ENCODE data around the gene DAG1.

The DAG1 gene

GRCh38 chr3:49563766-49564165, 93.7 kb downstream of the DAG1 start:
- Histone ChIP-seq H3K4me3 (ENCODE audit: low read depth in 1 of 2, low read length in 2 of 2) (no peak overlapping the region), H3K4me1 (ENCODE audit: control insufficient read depth in 1 of 2, insufficient read depth in 2 of 2, low read length in 2 of 2) (no peaks in the 10 kb centered on the region), H3K36me3 (ENCODE audit: control insufficient read depth in 1 of 2, insufficient read depth in 2 of 2, low read length in 2 of 2) (no peaks in the 10 kb centered on the region), H3K9me3 (ENCODE audit: control insufficient read depth in 1 of 2, low read length in 2 of 2) (no peaks in the 10 kb centered on the region), H3K27ac (ENCODE audit: low read length) (no peak overlapping the region), H3K27me3 (ENCODE audit: low read depth, low read length) (no peaks in the 10 kb centered on the region)

DNA sequence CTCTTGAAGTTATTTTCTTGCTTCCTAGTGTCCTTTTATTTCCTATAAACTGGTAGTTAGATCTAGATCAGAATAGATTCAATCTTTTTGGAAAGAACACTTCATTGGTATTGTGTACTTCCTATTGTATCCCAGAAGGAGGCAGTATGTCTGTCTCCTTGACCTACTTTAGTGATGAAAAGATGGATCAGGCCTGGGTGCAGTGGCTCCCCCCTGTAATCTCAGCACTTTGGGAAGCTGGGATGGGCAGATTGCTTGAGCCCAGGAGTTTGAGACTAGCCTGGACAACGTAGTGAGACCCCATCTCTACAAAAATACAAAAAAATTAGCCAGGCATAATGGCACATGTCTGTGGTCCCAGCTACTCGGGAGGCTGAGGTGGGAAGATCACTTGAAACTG, 96.2 kb downstream of the DAG1 start:
- no peaks in the 10 kb centered on the region for H3K36me3 ChIP-seq (ENCODE audit: control insufficient read depth in 1 of 2, insufficient read depth in 2 of 2, low read length in 2 of 2)
- H3K4me1 ChIP-seq (ENCODE audit: control insufficient read depth in 1 of 2, insufficient read depth in 2 of 2, low read length in 2 of 2), result no peaks in the 10 kb centered on the region
- H3K27me3 ChIP-seq (ENCODE audit: low read depth, low read length), result no peaks in the 10 kb centered on the region
- no peak overlapping the region for H3K27ac ChIP-seq (ENCODE audit: low read length)
- H3K4me3 ChIP-seq (ENCODE audit: low read depth in 1 of 2, low read length in 2 of 2), result no peak overlapping the region
- H3K9me3 ChIP-seq (ENCODE audit: control insufficient read depth in 1 of 2, low read length in 2 of 2), result no peaks in the 10 kb centered on the region

- no peak overlapping the region for H3K4me3 ChIP-seq (ENCODE audit: low read depth in 1 of 2, low read length in 2 of 2)
- H3K36me3 ChIP-seq (ENCODE audit: control insufficient read depth in 1 of 2, insufficient read depth in 2 of 2, low read length in 2 of 2), result no peaks in the 10 kb centered on the region
- no peak overlapping the region for H3K27ac ChIP-seq (ENCODE audit: low read length)
These were observed 97.3 kb downstream of the DAG1 start for GRCh38 chr3:49567406-49567805.

GRCh38 chr3:49568965-49569364, 98.9 kb downstream of the DAG1 start:
- H3K27me3 ChIP-seq (ENCODE audit: low read depth, low read length), result no peaks in the 10 kb centered on the region
- H3K36me3 ChIP-seq (ENCODE audit: control insufficient read depth in 1 of 2, insufficient read depth in 2 of 2, low read length in 2 of 2), result no peaks in the 10 kb centered on the region
- no peaks in the 10 kb centered on the region for H3K4me1 ChIP-seq (ENCODE audit: control insufficient read depth in 1 of 2, insufficient read depth in 2 of 2, low read length in 2 of 2)
- no peak overlapping the region for H3K4me3 ChIP-seq (ENCODE audit: low read depth in 1 of 2, low read length in 2 of 2)
- no peak overlapping the region for H3K27ac ChIP-seq (ENCODE audit: low read length)
- H3K9me3 ChIP-seq (ENCODE audit: control insufficient read depth in 1 of 2, low read length in 2 of 2), result no peaks in the 10 kb centered on the region

More at GRCh38 chr3:49567406-49567805, 97.3 kb downstream of the DAG1 start:
- H3K4me1 ChIP-seq (ENCODE audit: control insufficient read depth in 1 of 2, insufficient read depth in 2 of 2, low read length in 2 of 2), result no peaks in the 10 kb centered on the region
- no peaks in the 10 kb centered on the region for H3K9me3 ChIP-seq (ENCODE audit: control insufficient read depth in 1 of 2, low read length in 2 of 2)
- no peaks in the 10 kb centered on the region for H3K27me3 ChIP-seq (ENCODE audit: low read depth, low read length)

DNA sequence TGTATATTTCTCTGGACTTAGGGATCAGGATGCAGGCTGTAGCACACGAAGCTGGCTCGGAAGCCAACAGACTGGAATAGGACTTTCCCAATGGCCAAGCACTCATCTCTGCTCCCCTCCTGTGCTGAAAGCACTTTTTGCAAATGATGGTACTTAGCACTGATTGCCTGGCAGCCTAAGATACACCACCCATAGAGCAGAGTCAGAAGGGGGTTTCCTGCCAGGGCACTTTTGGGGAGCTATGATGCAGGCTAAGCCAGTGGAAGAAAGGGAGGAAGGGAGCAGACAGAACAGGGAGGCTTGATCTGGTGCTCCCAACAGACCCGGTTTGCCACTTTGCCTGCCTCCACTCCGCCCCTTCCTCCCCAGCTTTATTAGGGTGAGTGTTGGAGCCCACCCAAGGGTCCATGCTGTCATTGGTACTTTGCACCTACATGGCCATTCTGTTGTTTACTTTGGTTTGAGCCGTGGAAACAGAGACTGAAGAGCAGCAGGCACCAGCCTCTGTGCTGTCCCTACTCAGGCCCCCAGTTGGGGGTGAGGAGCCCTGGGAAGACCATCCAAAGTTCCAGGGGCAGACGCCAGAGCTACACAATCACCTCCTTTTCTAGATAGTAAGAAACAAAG, 100.1 kb downstream of the DAG1 start:
- Histone ChIP-seq H3K4me3 (ENCODE audit: low read depth in 1 of 2, low read length in 2 of 2) (no peak overlapping the region), H3K27ac (ENCODE audit: low read length) (no peak overlapping the region), H3K9me3 (ENCODE audit: control insufficient read depth in 1 of 2, low read length in 2 of 2) (no peaks in the 10 kb centered on the region), H3K27me3 (ENCODE audit: low read depth, low read length) (no peaks in the 10 kb centered on the region), H3K36me3 (ENCODE audit: control insufficient read depth in 1 of 2, insufficient read depth in 2 of 2, low read length in 2 of 2) (no peaks in the 10 kb centered on the region), H3K4me1 (ENCODE audit: control insufficient read depth in 1 of 2, insufficient read depth in 2 of 2, low read length in 2 of 2) (no peaks in the 10 kb centered on the region)

DNA sequence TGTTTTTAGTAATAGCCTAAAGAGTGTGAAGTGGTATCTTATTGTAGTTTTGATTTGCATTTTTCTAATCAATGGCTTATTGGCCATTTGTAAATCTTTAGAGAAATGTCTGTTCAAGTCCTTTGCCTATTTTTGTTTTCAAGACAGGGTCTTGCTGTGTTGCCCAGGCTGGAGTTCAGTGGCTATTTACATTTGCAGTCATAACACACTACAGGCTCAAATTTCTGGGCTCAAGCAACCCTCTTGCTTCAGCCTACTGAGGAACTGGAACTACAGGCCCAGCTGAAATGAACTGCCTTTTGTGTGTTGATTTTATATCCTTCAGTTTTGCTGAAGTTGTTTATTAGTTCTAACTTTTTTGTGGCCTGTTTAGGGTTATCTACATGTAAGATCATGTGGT, 112.1 kb downstream of the DAG1 start:
- Histone ChIP-seq H3K27ac (ENCODE audit: low read length) (no peak overlapping the region), H3K36me3 (ENCODE audit: control insufficient read depth in 1 of 2, insufficient read depth in 2 of 2, low read length in 2 of 2) (no peaks in the 10 kb centered on the region), H3K9me3 (ENCODE audit: control insufficient read depth in 1 of 2, low read length in 2 of 2) (no peaks in the 10 kb centered on the region), H3K27me3 (ENCODE audit: low read depth, low read length) (no peaks in the 10 kb centered on the region), H3K4me3 (ENCODE audit: low read depth in 1 of 2, low read length in 2 of 2) (no peak overlapping the region), H3K4me1 (ENCODE audit: control insufficient read depth in 1 of 2, insufficient read depth in 2 of 2, low read length in 2 of 2) (no peaks in the 10 kb centered on the region)
